Bone marrow (tissue), 2 donors: ENCODE measurements around the gene BNC2.

ENCODE experiments used
- DNase-seq, 2 donors: peaks; one replicate each; lab custom pipeline; 2025; lab: John Stamatoyannopoulos, UW

BNC2 gene

DNA sequence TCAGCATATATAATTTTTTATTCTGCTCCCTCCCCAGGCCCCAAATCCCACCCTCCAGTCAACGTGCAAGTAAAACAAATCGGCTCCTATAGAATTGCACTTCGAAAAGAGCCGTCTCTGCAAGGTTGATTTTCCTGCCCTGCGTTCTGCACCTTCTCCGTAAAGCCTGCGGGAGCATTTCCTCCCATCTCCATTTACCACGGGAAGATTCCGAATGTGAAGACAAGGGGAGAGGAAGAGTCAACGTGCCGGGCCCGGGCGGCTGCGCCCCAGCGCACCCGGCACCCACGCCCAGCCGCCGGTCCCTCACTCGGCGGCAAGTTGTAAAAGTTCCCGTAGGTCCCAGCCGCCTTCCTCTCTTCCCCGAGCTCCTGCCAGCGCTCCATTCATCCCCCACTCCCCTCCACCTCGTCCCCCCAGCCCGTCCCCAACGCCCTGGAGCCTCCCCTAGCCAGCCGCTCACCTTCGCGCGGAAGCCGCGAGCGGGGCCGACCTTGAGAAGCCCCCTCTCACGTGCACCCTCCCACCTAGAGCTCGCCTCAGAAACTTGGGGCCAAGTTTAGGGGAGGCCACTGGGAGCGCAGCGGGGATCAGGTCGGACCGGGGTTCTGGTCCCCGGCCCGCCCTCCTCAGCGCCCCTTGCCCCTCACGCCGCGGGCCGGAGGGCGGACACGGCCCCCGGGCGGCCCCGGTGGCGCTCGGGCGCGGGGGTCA is 431 bp downstream of the BNC2 start:
- no peak for DNase-seq

DNA sequence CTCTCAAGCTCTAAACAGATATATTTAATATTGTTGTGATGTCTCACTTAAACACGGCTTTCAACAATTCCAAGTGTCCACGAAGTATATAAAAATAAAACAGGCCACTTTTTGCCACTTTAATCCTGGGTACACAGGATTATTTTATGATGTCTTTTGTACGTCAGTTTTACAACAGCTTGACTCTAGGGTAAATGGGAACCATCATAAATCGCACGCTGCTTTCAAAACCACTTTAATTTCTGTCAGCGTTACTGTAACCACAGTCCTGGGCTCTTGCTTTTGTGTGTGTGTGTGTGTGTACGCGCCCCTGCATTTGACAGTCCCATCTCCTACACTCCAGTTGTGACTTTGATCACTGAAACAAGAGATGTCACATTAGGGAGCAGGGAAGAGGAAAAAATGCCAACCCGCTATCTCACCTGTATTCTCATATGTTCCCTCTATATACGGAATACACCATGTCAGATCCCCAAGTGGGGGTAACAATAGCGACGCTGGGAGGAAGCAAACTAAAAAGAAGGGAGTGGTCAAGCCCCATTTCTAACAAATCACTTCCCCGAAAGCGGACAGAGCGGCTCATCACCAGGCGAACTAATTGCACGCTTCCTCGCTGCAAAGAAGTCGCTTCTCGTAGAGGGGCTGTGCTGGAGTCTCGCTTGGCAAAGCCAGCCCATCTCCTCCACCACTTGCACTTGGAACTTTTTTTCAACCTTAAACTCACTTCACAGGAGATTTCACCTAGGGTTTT is 1.2 kb downstream of the BNC2 start:
- no peak for DNase-seq

- no peak for DNase-seq
Measured at GRCh38 chr9:16868701-16869100, 1.8 kb downstream of the BNC2 start.

DNA sequence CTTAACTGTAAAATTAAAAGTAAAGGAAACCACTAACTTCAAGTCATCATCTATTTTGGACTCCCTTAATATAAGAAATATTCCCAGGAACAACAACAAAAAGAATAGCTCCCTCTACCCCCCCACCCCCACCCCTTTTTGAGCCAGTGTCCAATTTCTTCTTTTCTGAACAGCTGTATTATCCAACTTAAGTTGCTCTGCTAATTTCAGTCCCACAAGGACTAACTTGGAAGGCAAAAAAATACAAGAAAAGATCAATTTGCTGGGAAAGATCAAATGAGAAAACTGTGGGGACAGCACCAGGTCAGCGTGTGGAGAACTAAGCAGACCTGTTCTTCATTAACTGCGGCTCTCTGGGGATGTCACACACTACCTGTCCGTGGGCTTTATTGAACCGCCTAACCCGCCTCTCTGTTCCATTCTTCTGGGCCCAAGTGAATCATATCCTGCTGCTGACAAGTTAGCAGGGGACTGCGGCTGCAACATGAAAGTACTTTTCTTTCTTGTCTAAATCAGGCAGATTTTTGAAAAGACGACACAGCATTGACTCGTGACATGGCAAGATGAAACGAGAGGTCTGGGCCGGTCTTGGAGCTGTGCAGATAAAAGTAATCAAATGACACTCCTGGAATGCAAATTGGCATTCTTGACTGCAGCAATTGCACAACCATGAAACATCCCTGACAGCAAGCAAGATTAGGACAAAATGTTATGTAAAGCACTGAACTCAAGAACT is 2.7 kb downstream of the BNC2 start:
- DNase-seq = no peak

GRCh38 chr9:16866587-16866986 is 3.9 kb downstream of the BNC2 start:
- no peak for DNase-seq

GRCh38 chr9:16864649-16865434 is 5.6 kb downstream of the BNC2 start:
- DNase-seq = no peak

DNA sequence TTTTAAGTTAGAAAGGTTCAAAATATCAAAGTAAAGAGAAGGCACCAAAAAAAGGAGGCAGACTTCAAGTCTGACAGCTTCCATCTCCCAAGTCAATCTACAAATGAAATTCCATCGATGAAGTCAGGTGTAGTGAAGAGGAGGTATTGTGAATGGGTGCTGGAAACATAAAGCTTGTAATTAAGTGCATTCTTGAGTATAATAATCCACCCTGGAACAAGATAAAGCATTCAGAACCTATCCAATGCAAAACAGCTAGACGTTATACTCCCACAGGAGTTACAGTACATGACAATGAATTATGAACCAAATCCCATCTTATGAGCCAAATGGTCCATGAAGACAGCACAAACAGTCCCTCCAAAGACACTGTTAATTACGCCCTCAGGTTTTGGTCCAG is 22.3 kb downstream of the BNC2 start:
- DNase-seq = no peak

DNA sequence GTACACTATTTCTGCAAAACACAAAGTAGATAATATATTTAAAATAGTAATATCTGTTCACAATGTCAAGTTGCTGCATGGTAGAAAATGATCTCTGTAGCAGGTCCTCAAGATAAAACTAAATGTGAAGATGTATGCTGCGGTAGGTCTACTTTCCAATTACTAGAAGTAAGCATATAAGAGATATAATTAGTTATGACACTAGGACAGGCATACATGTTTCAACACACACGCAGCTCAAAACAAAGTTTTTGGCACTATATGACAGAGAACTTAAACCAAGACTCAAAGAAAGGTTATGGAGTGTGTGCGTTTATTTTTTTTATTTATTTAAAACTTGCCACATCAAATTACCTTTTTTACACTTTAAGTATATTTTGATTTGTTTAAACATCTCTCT is 23.5 kb downstream of the BNC2 start:
- DNase-seq = no peak

DNA sequence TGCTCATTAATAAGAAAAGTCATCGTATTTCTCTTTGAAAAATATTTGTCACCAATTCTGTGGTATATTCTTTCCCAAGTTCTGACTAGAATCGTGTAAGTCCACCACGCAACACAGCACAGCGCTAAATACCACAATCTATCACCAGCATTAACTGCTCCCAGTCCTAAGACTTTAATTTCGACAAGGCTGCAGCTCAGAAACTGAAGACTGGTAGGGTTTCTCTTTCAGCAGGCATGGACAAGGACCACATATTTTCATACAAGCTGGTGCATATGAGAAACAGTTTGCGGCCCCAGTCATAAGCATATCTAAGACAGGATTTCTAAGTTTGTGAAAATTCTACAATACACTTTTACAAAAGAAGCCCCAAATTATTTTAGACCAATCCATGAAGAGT is 24.1 kb downstream of the BNC2 start:
- DNase-seq = no peak

DNA sequence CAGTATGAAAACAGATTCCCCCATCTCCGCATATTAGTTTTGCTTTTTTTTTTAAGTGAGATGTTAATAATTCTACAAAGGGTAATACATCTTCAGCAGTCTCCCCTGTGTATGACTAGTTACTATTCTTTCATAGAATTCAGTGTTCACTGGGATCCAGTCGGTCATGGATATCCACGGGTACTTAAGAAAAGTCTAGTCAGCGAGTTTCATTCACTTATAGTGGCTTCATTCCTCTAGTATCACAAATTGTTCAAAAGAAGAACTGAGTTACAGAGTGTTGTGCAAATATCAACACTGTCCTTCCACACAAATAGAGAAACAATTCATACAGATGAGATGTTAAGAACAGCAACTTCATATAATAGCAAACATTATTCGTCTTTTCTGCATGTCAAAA is 35.7 kb downstream of the BNC2 start:
- DNase-seq = no peak

DNA sequence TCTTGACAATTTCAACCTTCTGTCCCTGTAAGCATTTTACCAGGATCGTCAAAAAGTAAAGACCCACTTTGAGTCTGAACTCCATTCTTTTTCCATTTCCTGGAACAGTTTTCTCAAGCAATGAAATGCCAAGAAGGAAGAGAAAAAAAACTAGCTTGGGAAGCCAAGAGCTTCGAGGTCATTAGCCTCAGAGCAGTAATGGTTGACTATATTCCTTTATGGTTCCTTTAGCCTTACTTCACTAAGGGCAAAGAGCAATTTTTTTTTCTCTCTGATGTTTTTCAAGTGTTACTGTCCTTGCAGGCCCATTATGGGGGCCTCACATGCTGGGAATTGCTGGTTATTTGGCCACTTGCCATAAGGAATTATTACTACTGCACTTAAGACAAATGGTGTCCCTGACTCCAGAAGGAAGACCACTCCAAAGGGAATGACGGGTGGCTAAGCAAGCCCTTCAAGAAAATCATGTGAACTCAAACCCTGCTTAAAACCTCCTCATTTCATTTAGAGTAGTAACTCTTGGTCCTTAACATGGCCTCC is 37.1 kb downstream of the BNC2 start:
- DNase-seq = no peak

DNA sequence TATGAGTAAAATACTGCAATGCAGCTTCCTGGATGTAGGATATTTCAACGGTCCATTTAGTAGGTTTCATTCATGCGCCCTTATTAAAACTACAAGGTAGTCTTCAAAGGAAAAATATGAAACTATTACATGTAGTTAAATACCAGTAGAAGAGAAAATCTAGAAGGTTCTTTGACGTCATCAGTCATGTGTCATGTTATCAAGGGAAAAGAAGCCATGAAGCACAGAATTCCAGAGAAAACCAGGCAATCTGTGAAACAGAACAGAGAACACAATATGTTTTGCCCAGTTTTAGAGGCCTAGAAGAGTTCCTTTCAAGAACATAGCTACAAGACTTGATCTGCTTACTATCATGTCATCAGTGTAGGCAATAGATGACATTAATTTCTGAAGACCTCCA is 38.4 kb downstream of the BNC2 start:
- no peak for DNase-seq

- no peak for DNase-seq
Measured at GRCh38 chr9:16830806-16831205, 39.7 kb downstream of the BNC2 start.

DNA sequence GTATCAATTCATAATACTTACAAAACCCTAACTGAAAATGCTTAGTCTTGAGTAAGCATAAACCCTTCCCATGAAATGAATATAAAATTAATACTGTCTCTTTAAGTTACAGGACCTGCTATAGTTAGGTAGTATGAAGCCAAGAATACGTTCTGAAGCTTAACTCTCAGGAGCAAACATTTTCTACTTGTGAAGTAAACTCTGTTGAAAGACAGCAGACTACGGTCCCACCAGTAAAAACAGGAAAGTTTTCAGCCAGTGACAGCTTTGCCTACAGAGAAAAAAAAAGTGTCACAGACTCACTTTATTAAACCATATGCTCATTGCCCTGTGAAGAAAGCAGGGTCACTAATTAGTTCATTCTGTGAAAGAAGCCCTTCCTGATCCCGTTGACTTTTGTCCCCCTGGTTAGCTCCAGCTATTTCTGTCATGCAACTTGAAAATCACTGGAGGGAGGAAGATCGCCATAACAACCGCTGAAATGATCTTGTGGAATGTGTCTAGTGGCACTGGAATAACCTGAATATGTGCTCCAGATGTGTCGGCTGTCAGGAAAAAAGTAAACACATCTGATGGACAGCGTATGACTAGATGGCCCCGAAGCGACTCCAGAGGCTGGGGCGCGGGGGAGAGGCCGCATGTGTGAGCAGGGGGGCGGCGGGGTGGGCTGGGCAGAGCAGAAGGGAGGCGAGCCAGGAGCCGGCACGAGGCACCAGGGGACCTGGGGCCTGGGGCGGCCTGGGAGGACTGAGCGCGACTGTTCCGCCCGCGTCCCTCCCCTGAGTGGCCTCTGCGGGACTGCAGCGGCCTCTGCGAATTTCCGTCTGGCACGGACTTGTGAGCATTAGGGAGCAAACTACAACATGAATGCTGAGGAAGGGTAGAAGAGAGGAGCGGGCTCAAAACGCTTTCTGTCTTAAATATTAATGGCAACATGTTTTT is 41.9 kb downstream of the BNC2 start:
- no peak for DNase-seq

DNA sequence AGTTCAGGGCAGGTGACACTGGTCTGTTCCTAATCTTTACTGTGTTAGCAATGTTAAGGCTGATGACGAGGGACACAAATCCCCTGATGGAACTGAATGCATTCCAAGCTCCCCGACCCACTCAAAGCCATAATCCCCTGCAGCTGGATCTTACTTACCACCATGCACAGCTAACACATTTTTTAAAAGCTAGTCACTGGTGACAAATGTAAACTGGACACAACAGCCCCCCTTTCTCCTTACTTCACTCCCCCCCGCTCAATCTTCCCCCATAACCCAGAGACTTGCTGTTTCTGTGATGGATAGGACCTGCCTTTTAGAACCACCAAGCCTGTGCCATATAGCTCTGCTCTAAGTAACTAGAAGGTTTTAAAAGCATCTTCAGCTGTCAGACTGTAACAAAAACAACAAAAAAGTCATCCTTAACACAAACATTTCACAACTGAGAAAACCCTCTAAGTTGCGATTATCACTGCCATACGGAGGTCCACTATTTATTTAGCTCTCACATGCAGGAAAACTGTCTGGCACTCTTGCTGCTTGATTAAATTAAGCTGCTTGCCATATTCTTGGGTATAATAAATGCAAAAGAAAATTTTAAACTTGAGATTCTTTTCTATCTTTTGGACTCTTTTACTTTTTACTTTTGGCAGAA is 44.4 kb downstream of the BNC2 start:
- no peak for DNase-seq

DNA sequence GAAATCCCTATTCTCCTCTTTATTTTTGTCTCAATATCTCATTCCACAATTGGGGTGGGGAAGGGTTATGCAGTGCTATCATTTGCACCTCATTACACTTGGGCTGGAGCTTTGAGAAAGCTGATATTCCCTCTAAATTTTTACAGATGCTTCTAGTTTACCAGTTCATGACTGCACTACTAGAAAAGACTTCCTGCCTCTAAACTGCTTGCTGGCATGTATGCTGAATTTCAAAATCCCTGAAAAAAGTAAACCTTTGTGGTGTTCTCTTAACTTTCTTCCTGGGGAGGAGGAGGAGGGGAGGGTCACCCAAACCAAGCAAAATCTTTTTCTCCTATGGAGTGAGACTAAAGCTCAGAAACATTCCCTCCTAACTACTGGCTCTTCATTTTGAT is 45.1 kb downstream of the BNC2 start:
- no peak for DNase-seq

GRCh38 chr9:16824545-16825330 is 45.7 kb downstream of the BNC2 start:
- DNase-seq = no peak

GRCh38 chr9:16823906-16824305 is 46.6 kb downstream of the BNC2 start:
- no peak for DNase-seq

- no peak for DNase-seq
Measured at GRCh38 chr9:16821344-16821743, 49.1 kb downstream of the BNC2 start.

GRCh38 chr9:16817514-16817913 is 53.0 kb downstream of the BNC2 start:
- DNase-seq = no peak
